AG08396 (cell line): Measurements from ENCODE around the gene SRSF1.
A peak's percentile ranks its signal among the peaks of the same experiment; 100 is the strongest.
"Not testable (repeated sequence)": the region's sequence is repeated elsewhere in the genome, so short reads cannot be mapped to it uniquely, and the experiment has no call there.

ENCODE experiments used
- DNase-seq: peaks from one replicate; pipeline ENCODE4 v3.0.0; 2012; ENCODE audit warnings: low spot score, mixed read lengths

The SRSF1 gene, protein sequence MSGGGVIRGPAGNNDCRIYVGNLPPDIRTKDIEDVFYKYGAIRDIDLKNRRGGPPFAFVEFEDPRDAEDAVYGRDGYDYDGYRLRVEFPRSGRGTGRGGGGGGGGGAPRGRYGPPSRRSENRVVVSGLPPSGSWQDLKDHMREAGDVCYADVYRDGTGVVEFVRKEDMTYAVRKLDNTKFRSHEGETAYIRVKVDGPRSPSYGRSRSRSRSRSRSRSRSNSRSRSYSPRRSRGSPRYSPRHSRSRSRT

DNA sequence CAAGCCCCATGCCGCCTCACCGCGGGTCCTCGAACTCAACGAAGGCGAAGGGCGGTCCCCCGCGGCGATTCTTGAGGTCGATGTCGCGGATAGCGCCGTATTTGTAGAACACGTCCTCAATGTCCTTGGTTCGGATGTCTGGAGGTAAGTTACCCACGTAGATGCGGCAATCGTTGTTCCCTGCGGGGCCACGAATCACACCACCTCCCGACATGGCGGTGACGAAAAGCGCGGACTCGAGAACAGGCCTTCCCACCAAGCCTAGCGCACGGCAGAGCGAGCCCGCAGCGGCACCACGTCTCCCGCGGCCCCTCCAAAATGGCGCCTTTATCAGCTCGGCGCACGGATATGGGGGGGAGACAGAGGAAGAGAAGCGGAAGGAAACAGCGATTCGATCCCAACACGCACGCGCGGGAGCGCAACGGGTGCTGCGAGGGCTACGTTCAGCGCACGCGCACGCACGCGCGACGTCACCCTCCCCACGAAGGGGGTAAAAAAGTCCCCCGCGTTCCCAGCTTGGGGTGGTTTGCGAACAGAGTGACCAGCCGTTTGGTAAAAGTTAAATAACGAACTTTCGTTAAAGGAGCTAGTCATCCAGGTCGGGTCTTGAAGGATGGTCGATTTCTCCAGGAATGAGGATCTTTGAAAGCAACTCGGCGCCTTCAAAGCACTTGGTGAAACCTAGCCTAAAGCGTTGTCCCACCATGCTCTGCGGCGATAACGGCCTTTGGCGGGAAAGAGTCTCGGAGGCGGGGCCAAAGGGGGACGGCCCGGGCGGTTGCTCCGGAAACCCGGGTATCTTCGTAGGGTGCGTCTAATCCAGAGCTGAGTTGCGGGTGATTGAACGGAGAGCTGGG is at the start of gene SRSF1:
Gene SRSF1 (minus strand): TSS at position 323 of the 857 bp plus-strand sequence. CDS start 109 bp downstream, at position 214.
- peak; percentile 97 for DNase-seq

DNA sequence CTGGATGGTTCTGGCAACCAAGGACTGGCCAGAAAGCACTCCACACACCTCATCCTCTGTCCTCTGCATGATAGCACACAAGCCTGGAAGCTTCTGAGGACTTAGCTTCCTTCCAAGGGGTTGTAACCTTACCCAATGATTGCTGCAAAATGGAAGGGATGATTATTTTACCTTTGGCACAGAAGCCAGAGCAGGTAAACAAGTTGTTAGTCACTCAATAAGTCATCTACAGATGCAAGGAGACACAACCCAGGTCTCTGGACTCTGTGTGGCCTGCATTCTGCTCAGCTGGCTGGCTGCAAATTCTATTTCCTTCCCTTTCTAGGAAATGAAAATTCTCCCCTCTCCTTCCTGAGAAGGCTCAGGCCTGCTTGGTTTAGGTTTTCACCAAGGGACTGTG is 49.4 kb upstream of the SRSF1 start:
- DNase-seq, result no peak

DNA sequence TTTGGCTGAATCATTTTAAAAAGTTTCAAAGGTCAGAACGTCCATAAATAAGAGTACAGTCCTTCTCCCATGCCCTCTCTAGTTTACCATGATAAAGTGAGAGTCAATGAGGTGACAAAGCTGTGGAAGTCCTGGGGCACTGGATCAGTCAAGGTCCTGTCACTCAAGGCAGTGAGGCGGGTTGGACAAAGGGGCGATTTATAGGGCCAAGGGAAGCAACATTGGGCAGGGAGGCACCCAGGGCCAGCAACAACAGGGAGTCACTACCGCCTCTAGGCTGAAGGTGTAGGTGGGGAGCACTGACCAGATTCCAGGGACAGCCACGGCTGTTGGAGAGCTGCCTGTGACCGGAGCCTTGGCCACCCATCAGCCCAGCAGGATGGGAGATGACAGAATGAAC is 47.6 kb upstream of the SRSF1 start:
- DNase-seq, result no peak

DNA sequence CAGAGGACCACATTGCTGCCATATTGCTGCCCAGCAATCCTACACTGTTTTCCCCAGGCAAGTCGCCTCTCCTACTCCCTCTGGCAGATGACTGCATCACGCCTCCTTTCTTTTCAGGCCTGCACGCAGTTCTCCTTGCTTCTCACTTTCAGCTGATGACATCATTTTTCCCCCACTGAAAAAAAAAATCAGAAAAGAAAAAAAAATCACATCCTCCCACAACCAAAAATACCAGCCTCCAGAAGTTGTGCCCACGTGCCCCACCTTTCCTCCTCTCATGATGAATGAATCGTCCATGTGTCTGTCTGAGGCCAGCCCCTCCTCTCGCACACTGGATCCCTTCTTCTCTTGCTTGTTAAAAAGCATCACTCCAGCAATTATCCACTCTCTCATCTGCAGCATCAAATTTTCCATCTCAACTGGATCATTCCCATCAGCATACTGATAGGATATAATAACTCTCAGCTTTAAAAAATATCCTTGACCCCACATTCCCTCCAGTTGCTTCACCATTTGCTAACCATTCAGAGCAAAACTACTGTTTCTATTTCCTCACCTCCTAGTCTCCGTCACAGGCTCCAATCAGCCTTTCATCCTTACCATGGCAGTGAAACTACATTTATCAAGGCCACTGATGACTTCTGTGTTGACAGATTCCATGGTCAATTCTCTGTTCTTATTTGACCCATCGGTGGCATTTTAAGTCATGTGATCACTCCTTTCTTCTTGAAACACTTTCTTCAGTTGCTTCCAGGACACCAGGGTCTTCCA is 46.1 kb upstream of the SRSF1 start:
- DNase-seq, result no peak

DNA sequence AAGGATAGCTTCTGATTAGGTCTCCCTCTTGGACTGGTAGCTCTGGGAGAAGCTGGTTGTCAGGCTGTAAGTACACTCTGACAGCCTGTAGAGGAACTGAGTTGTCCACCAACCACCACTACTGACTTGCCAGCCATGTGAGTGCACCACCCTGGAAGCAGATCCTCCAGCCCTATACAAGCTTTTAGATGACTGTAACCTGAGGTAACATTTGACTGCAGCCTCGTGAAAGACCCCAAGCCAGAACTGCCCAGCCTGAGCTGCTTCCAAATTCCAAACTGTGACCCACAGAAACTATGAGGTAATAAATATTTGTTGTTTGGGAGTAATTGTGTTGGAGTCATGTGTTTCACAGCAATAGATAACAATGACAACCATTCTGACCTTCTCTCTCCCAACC is 45.4 kb upstream of the SRSF1 start:
- no peak for DNase-seq

DNA sequence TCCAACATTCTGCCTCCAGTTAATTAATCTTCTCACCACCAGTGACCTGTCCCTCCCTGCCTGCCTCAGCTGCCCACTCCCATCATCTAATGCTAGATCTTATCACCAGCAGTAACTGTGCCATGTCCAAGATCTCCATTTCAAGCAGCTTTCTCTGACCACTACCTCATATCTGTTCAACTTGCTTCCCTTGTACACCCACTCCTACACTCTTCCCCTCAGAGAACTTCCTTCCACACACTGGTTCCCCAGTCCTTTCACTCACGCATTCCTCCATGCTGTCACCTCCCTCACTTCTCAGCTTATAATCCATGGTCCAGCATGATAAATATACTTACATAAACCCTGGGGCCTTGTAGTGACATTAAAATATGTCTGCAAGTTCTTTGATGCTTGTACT is 44.4 kb upstream of the SRSF1 start:
- no peak for DNase-seq

DNA sequence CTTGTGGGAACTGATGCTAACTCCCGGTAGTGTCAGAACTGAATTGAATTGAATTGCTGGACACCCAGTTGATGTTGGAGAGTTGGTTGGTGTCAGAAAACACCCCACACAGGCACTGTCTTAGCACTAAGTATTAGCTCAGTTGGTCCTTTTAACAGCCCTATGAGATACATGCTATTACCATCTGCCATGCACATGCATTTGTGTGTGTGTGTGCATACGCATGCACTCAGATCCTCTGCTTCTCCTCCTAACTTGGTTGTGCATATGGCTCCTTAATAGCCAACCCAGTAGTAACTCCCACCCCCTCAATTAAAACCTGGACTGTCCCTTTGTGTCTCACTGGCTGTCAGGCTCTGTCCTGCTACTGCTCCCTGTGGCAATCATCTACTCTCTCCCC is 43.9 kb upstream of the SRSF1 start:
- DNase-seq, result no peak

DNA sequence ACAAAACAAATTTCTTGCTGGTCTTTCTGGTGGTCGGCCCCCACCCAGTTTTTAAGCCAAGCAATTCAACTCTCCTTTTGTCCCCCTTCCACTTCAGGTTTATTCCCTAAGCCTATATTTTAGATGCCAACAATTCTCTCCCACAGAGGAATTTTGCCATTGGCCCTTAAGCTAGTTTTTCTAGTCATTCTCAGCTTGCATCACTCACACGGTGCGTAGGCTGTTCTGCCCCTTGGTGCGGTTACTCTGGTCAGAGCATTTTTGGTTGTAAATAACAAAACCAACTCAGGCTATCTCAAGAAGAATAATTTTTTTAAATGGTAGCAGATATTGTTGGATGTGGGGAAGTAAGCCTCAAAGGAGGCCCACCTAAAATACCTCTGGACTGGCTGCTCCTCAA is 42.5 kb upstream of the SRSF1 start:
- DNase-seq, result no peak

DNA sequence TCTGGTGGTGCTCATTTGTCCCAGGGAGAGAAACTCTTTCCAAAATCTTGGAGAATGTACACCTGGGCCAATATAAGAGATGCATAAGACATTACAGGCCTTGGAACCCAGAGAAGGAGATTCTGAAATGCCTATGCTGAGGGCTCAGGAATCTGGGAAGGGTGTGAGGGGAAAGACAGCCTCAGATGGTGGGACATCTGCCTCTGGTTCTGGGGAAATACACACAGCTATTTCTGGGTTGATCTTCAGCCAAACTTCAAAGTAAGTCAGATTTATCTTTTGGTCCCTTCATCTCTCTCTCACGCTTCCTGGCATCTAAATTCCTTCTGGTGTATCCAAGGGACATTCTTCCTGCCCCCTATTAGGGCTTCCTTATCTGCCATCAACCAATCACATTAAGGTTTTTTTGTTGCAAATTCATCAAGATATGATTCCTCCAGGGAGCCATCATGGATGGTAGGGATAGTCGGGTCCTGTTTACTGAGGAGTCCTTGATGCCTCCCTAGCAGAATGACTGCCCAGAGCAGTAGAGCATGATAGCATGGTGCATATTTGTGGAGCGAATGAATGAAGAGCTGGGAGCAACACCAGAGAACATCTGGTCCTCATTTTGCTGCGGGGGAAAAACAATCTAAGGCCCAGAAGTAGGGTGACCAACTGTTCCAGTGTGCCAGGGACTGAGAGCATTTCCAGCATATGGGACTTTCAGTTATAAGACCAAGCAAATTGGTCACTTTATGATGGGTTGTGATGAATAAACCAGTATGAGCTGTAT is 40.5 kb upstream of the SRSF1 start:
- no peak for DNase-seq

DNA sequence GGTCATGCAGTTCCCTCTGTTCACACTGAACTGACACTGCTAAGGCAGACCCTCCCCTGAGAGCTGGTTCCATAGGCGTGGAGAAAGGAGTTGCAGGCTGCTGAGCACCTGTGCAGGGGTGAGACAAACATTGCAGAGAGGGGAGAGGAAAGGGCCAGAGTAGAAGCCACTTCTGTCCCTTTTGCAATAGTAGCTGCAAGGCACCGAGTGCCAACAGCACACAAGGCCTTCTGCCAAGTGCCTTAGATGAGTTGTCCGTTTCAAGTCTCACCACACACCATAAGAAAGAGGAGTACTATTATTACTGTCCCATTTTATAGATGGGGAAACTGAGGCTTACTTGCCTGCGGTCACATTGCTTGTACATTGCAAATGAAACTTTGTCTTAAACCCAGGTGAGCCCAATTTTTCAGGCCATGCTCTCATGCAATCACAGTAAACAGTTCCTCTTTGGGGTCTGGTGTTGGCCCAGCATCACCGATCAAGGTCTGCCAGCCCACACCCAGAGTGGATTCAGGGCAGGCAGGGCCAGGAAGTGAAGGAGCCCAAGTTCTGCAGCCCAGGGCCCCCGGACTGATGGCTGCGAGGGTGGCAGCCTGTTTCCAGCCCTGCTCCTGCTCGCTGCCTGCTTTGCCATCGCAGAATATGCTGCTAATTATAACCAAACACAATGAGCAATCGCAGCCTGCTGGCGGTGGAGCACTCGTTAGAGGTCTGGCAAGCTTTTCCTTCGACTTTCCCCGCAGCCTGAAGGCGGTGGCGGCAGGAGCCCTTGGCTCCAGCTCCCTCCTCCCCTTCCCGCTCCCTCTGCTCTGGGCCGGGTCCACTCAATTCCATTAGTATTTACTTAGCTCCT is 39.4 kb upstream of the SRSF1 start:
- no peak for DNase-seq

DNA sequence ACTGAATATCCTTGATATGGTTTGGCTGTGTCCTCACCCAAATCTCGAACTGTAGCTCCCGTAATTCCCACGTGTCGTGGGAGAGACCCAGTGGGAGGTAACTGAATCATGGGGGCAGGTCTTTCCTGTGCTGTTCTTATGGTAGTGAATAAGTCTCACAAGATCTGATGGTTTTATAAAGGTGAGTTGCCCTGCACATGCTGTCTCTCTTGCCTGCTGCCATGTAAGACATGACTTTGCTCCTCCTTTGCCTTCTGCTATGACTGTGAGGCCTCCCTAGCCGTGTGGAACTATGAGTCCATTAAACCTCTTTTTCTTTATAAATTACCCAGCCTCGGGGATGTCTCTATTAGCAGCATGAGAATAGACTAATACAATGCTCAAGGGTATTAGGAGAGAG is 37.2 kb upstream of the SRSF1 start:
- DNase-seq, result not testable (repeated sequence)

DNA sequence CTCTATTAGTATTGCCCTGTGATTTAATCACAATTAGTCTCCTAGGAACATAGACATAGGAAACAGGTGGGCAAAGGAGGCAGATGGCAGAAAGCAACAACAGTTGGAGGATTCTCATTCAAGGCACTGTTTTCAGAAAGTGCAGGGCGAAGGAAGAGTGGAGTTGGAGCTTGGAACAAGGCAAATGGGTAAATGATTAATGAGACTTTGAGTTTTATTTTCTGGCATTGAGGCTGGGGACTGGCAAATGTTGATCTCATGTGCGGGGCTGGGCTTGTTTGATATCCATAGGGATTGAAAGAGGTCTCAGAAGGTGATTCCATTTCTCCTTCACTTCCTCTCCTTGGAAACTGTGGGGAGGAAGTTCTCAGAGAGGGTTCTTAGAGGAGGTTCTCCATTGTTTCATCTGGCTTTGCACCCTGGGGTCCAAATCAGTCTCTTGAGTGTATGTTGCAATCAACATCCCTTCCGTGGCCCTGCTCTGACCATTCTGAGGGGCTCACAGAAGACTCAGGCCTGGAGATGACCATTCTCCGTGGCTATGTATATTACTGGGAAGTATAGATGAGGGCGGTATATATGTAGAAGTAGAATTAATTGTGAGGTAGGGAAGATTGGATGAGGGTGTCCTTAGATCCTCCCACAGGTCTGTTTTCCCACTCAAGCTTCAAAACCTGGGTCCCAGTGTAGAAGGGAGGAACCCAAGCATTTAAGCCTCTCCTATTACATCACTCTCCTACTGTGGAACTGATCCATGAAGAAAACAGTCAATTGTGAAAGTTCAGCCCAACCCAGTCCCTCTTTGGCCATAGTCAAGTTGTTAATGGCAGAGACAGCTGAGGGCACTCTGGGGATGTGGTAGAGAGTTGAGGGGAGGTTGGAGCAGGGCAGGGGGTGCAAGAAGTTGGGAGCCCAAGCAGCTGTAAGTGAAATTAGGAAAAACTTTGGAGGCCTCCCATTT is 36.5 kb upstream of the SRSF1 start:
- DNase-seq, result no peak

DNA sequence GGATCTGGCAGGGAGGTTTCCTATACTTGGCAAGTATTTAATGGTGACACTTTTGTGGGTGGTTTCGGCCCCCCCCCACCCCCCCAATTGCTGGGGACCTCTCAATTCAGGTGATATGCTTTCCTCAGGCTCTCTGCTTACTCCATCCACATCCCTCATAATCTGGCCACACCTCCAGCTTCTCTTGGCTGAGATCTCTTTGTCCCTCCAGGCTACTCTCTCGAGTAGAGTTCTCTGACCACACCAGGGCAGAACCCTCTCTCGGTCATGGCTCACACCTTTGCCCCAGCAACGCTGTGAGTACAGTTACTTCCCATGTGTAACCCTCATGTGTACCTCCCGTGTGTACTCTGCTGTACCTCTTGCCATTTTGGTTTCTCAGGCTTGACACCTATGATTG is 34.1 kb upstream of the SRSF1 start:
- no peak for DNase-seq

DNA sequence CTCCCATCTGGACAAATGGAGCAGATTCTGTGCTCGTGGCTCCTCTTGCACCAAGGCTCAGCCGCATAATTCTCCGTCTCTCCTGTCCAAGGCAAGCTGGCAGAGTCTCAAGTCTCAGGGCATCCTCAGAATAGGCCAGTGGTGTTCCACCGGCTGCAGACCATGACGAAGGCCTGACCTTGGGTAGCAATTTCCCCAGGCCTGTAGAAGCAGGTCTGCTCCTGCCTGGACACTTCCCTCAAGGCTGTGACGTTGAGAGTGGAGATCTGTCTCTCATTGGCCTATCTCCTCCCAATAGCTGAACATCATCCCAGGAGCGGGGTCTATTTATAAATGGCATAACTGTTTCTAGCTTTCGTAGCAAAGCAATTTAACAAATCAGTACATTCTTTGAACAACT is 33.3 kb upstream of the SRSF1 start:
- no peak for DNase-seq

DNA sequence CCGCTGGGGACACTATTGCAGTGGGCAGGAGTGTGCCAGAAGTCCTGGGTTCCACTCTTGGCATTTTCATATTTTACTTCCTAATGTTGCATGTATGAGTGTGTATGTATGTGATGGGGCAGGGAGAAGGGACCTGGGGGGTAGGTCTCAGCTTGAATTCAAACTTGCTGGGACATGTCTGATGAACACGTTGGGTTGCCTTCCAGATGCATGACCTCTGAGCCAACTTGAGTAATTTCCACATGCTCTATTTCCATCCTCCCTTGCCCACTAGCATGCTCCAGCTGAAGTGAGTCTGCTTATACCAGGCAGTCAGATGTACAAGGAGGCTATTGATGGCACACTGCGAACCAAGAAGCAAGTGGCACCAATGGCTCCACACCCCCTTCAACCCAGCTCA is 32.9 kb upstream of the SRSF1 start:
- DNase-seq, result no peak

DNA sequence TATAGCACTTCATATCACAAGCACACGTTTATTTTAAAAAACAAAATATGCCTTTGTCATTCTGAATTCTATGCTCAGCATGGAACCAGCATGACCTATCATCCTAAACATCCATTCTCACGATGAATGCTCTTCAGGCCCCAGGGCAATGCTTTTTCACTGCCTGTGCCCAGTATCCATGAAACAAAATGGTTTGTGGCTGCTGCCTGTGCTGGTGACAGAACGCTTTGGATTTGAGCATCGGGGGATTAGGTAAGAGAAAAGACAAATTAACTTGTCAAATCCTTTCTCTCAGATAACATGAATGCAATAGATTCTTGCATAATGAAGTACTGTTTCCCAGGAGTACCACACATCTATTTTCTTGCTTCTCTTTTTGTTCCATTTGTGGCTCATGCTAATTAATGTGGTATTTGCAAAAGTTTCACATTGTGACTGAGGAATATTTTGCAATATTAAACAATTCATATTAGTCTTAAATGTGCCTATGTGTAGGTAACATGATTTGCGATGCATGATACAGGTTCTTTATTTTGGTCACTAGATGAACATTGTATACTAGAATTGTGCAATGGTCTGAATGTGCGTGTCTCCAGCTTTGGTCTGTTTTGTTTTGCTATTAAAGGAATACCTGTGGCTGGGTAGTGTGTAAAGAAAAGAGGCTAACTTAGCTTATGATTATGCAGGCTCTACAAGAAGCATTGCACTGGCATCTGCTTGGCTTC is 25.8 kb upstream of the SRSF1 start:
- no peak for DNase-seq

DNA sequence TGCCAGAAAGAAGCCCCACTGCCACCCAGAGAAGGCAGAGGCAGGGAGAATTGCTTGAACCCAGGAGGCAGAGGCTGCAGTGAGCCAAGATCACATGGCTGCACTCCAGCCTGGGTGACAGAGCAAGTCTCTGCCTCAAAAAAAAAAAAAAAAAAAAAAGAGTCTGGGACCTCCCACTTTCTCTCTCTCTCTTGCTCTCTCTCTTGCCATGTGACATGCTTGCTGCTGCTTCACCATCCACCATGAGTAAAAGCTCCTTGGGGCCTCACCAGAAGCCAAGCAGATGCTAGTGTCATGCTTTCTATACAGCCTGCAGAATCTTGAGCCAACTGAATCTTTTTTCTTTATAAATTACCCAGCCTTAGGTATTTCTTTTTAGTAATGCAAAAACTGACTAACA is 21.5 kb upstream of the SRSF1 start:
- DNase-seq, result no peak

DNA sequence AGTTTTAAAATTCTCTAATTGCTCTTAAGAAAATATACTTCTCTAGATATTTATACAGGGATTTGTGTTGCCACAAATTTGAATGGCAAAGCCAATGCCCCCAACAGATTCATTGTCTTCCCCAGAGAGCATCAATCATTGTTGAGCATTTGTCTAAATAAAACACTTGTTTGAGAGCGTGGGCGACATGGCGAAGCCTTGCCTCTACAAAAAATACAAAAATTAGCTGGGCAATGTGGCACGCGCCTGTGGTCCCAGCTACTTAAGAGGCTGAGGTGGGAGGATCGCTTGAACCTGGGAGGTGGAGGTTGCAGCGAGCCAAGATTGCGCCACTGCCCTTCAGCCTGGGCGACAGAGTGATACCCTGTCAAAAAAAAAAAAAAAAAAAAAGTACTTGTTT is 13.4 kb upstream of the SRSF1 start:
- no peak for DNase-seq

DNA sequence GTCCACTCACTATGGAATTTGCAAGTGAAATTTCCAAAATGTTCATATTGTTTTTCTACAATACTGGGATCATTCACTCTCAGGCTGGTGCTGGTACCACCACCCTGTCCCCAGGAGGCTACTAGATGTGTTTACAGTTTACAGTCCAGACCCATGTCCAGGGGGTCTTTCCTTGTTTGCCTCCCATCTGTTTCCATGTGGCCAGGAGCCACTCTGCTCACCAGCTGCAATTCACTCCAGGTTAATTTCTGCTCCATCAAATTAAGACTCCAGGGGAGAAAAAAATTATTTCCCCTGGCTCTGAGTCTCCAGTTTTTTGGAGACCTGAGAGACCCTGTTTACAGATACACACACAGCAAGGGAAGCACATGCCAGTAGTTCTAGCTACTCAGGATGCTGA is 12.5 kb upstream of the SRSF1 start:
- DNase-seq, result no peak
